ENCODE results near the gene CATSPERB. TPM values are rescaled to one million over a fixed set of nuclear protein-coding genes. Genes with fewer than 3 reads are reported as not detected.

The CATSPERB gene
- total and polyA plus RNA-seq, 2 donors (not counting 3 experiments of a cell fraction or from before 2014, with no cell fraction given): not detected

GRCh38 chr14:91613459-91614112, 118.3 kb downstream of the CATSPERB start:
- Histone ChIP-seq H3K9me1 (replicated peaks; ENCODE audit: control insufficient read depth, extremely low read depth, insufficient read depth, low read length) (no peaks in the 10 kb centered on the region), H3K36me3 (ENCODE audit: control insufficient read depth in 2 of 2, extremely low read depth in 1 of 2, insufficient read depth in 2 of 2, low read length in 2 of 2) (no peaks in the 10 kb centered on the region), H2AFZ (ENCODE audit: low read depth, low read length) (no peak overlapping the region), H3K4me3 (replicated peaks in 1 of 3; ENCODE audit: insufficient read depth in 1 of 3, low read depth in 1 of 3, low read length in 3 of 3) (no peak overlapping the region), H4K20me1 (replicated peaks; ENCODE audit: control insufficient read depth, extremely low read depth, insufficient read depth, low read length) (no peaks in the 10 kb centered on the region), H3K79me2 (ENCODE audit: control insufficient read depth, insufficient read depth, low read length) (no peaks in the 10 kb centered on the region), H3K27ac (ENCODE audit: insufficient read depth, low read depth, low read length) (no peak overlapping the region), H3K4me1 (ENCODE audit: control insufficient read depth, extremely low read depth, insufficient read depth, low read length) (no peaks in the 10 kb centered on the region), H3K9me3 (replicated peaks; ENCODE audit: control insufficient read depth, insufficient read depth, low read length) (no peaks in the 10 kb centered on the region), H3K4me2 (ENCODE audit: insufficient read depth, low read length) (no peak overlapping the region), H3K27me3 (ENCODE audit: control insufficient read depth in 2 of 2, insufficient read depth in 2 of 2, low read length in 2 of 2) (no peaks in the 10 kb centered on the region), H3K9ac (replicated peaks; ENCODE audit: extremely low read depth, insufficient read depth, low read length) (no peak overlapping the region)
- FAIRE-seq (no peak), DNase-seq (ENCODE audit: low read depth, low spot score) (no peak)
- no TSS peak for BruUV-seq (replicated peaks)
- dilution Hi-C loops (cut with MboI; ENCODE audit: extremely low pct_ligation_motif_present, low sequenced_read_pairs): no loop called here
- ChIA-PET POLR2A (no interaction called here), CTCF (interaction anchor here (0.8 kb wide), 1 partner anchor 298 kb away, joined by 3 read pairs; no protein-coding TSS in a partner anchor)
- no peak for TF ChIP-seq JUN (IDR thresholded peaks at IDR 0.05; ENCODE audit: borderline replicate concordance, insufficient read depth, insufficient read length, low read depth)
- TF ChIP-seq GATA2 (IDR thresholded peaks at IDR 0.05; ENCODE audit: insufficient read depth, insufficient read length, low read depth, low read length): no peak
- no peak for TF ChIP-seq FOS (IDR thresholded peaks at IDR 0.05; ENCODE audit: borderline replicate concordance, insufficient read depth, low read length)
- TF ChIP-seq MYC (IDR thresholded peaks at IDR 0.05; ENCODE audit: low read depth, low read length): no peak
- no peak for TF ChIP-seq POLR2AphosphoS5 (IDR thresholded peaks at IDR 0.05; ENCODE audit: insufficient read depth, low read depth, low read length)
- TF ChIP-seq POLR2A (IDR thresholded peaks at IDR 0.05; ENCODE audit: low read depth, low read length): no peak
- TF ChIP-seq MAX (IDR thresholded peaks at IDR 0.05; ENCODE audit: insufficient read depth, insufficient read length): no peak
- no peak for TF ChIP-seq CTCF (IDR thresholded peaks at IDR 0.05; ENCODE audit: extremely low read depth in 1 of 2, insufficient read depth in 1 of 2, low read depth in 1 of 2, low read length in 2 of 2)
- TF ChIP-seq EZH2 (IDR thresholded peaks at IDR 0.05; ENCODE audit: borderline replicate concordance, low read depth, low read length, severe bottlenecking): no peak
- intact Hi-C loops (cut with micrococcal nuclease): no loop called here

Data from endothelial cell of umbilical vein (primary cell).